ENCODE results near the gene C19orf81.

C19orf81 gene

GRCh38 chr19:50632151-50632835, 17.0 kb upstream of the C19orf81 start:
- H3K27ac ChIP-seq (ENCODE audit: low read depth, low read length, severe bottlenecking), result no peak overlapping the region
- WGBS, 2 experiments (ENCODE audit: insufficient coverage in 2 of 2), result 82 to 88% methylated on average over 18 of the region's 20 CpGs

GRCh38 chr19:50633359-50633758, 15.9 kb upstream of the C19orf81 start:
- peaks cover 31% of the 10 kb centered on the region for H3K9me3 ChIP-seq (ENCODE audit: control insufficient read depth, low read length)
- no peak overlapping the region for H3K4me3 ChIP-seq (ENCODE audit: extremely low read depth, insufficient read depth, low read length, poor library complexity, severe bottlenecking)
- 62 to 82% methylated on average over 1 to 2 of the region's 2 CpGs for WGBS, 2 experiments (ENCODE audit: insufficient coverage in 2 of 2)
- H3K27ac ChIP-seq (ENCODE audit: low read depth, low read length, severe bottlenecking), result no peak overlapping the region
- no peaks in the 10 kb centered on the region for H3K36me3 ChIP-seq (ENCODE audit: control insufficient read depth, insufficient read depth, low read length)
- H3K4me1 ChIP-seq (ENCODE audit: control insufficient read depth, insufficient read depth, low read length, poor library complexity, severe bottlenecking), result no peaks in the 10 kb centered on the region

More at GRCh38 chr19:50632151-50632835, 17.0 kb upstream of the C19orf81 start:
- Histone ChIP-seq H3K9me3 (ENCODE audit: control insufficient read depth, low read length) (peaks cover 31% of the 10 kb centered on the region), H3K36me3 (ENCODE audit: control insufficient read depth, insufficient read depth, low read length) (no peaks in the 10 kb centered on the region), H3K4me1 (ENCODE audit: control insufficient read depth, insufficient read depth, low read length, poor library complexity, severe bottlenecking) (no peaks in the 10 kb centered on the region), H3K4me3 (ENCODE audit: extremely low read depth, insufficient read depth, low read length, poor library complexity, severe bottlenecking) (no peak overlapping the region)

GRCh38 chr19:50633973-50634372, 15.3 kb upstream of the C19orf81 start:
- Histone ChIP-seq H3K9me3 (ENCODE audit: control insufficient read depth, low read length) (peaks cover 31% of the 10 kb centered on the region), H3K4me3 (ENCODE audit: extremely low read depth, insufficient read depth, low read length, poor library complexity, severe bottlenecking) (no peak overlapping the region), H3K4me1 (ENCODE audit: control insufficient read depth, insufficient read depth, low read length, poor library complexity, severe bottlenecking) (no peaks in the 10 kb centered on the region), H3K27ac (ENCODE audit: low read depth, low read length, severe bottlenecking) (no peak overlapping the region), H3K36me3 (ENCODE audit: control insufficient read depth, insufficient read depth, low read length) (no peaks in the 10 kb centered on the region)
- 100% methylated on average over 1 of the region's 2 CpGs; no CpG with 5 or more reads in 1 of the 2 experiments for whole genome bisulfite sequencing, 2 experiments (ENCODE audit: insufficient coverage in 2 of 2)

- no peaks in the 10 kb centered on the region for H3K36me3 ChIP-seq (ENCODE audit: control insufficient read depth, insufficient read depth, low read length)
- no peak overlapping the region for H3K4me3 ChIP-seq (ENCODE audit: extremely low read depth, insufficient read depth, low read length, poor library complexity, severe bottlenecking)
- no peak overlapping the region for H3K27ac ChIP-seq (ENCODE audit: low read depth, low read length, severe bottlenecking)
- H3K9me3 ChIP-seq (ENCODE audit: control insufficient read depth, low read length), result peaks cover 31% of the 10 kb centered on the region
- WGBS, 2 experiments (ENCODE audit: insufficient coverage in 2 of 2), result 69 to 79% methylated on average over 3 to 5 of the region's 5 CpGs
- H3K4me1 ChIP-seq (ENCODE audit: control insufficient read depth, insufficient read depth, low read length, poor library complexity, severe bottlenecking), result no peaks in the 10 kb centered on the region
Measured at GRCh38 chr19:50636317-50637085, 12.7 kb upstream of the C19orf81 start.

- WGBS, 2 experiments (ENCODE audit: insufficient coverage in 2 of 2), result 62 to 72% methylated on average over 10 of the region's 10 CpGs
- no peak overlapping the region for H3K27ac ChIP-seq (ENCODE audit: low read depth, low read length, severe bottlenecking)
Measured at GRCh38 chr19:50638600-50638999, 10.6 kb upstream of the C19orf81 start.

GRCh38 chr19:50639121-50640112, 9.8 kb upstream of the C19orf81 start, which contains the start of gene SYT3:
Gene SYT3, minus strand, starts transcription at chr19:50639881. Its CDS starts 2,470 bp downstream, at chr19:50637411.
- WGBS, 2 experiments (ENCODE audit: insufficient coverage in 2 of 2), result 48 to 52% methylated on average over 31 to 46 of the region's 76 CpGs
- H3K9me3 ChIP-seq (ENCODE audit: control insufficient read depth, low read length), result peaks cover 29% of the 10 kb centered on the region
- H3K4me3 ChIP-seq (ENCODE audit: extremely low read depth, insufficient read depth, low read length, poor library complexity, severe bottlenecking), result peak within 1 kb of the TSS; percentile 45
- H3K27ac ChIP-seq (ENCODE audit: low read depth, low read length, severe bottlenecking), result no peak within 1 kb of the TSS
- no peaks in the 10 kb centered on the region for H3K36me3 ChIP-seq (ENCODE audit: control insufficient read depth, insufficient read depth, low read length)
- H3K4me1 ChIP-seq (ENCODE audit: control insufficient read depth, insufficient read depth, low read length, poor library complexity, severe bottlenecking), result no peaks in the 10 kb centered on the region

More at GRCh38 chr19:50638600-50638999, 10.6 kb upstream of the C19orf81 start:
- Histone ChIP-seq H3K9me3 (ENCODE audit: control insufficient read depth, low read length) (peaks cover 31% of the 10 kb centered on the region), H3K36me3 (ENCODE audit: control insufficient read depth, insufficient read depth, low read length) (no peaks in the 10 kb centered on the region), H3K4me3 (ENCODE audit: extremely low read depth, insufficient read depth, low read length, poor library complexity, severe bottlenecking) (no peak overlapping the region), H3K4me1 (ENCODE audit: control insufficient read depth, insufficient read depth, low read length, poor library complexity, severe bottlenecking) (no peaks in the 10 kb centered on the region)

- Histone ChIP-seq H3K9me3 (ENCODE audit: control insufficient read depth, low read length) (peaks cover 37% of the 10 kb centered on the region), H3K4me3 (ENCODE audit: extremely low read depth, insufficient read depth, low read length, poor library complexity, severe bottlenecking) (no peak overlapping the region), H3K36me3 (ENCODE audit: control insufficient read depth, insufficient read depth, low read length) (no peaks in the 10 kb centered on the region), H3K27ac (ENCODE audit: low read depth, low read length, severe bottlenecking) (no peak overlapping the region), H3K4me1 (ENCODE audit: control insufficient read depth, insufficient read depth, low read length, poor library complexity, severe bottlenecking) (no peaks in the 10 kb centered on the region)
- 72% methylated on average over 2 of the region's 2 CpGs; no CpG with 5 or more reads in 1 of the 2 experiments for WGBS, 2 experiments (ENCODE audit: insufficient coverage in 2 of 2)
Measured at GRCh38 chr19:50640368-50640767, 8.9 kb upstream of the C19orf81 start.

GRCh38 chr19:50644315-50644915, 4.8 kb upstream of the C19orf81 start:
- Histone ChIP-seq H3K9me3 (ENCODE audit: control insufficient read depth, low read length) (peaks cover 30% of the 10 kb centered on the region), H3K4me3 (ENCODE audit: extremely low read depth, insufficient read depth, low read length, poor library complexity, severe bottlenecking) (no peak overlapping the region), H3K36me3 (ENCODE audit: control insufficient read depth, insufficient read depth, low read length) (no peaks in the 10 kb centered on the region), H3K4me1 (ENCODE audit: control insufficient read depth, insufficient read depth, low read length, poor library complexity, severe bottlenecking) (no peaks in the 10 kb centered on the region), H3K27ac (ENCODE audit: low read depth, low read length, severe bottlenecking) (no peak overlapping the region)
- WGBS, 2 experiments (ENCODE audit: insufficient coverage in 2 of 2), result 28 to 47% methylated on average over 1 of the region's 1 CpG

- H3K9me3 ChIP-seq (ENCODE audit: control insufficient read depth, low read length), result peaks cover 30% of the 10 kb centered on the region
- no peak overlapping the region for H3K27ac ChIP-seq (ENCODE audit: low read depth, low read length, severe bottlenecking)
- H3K4me1 ChIP-seq (ENCODE audit: control insufficient read depth, insufficient read depth, low read length, poor library complexity, severe bottlenecking), result no peaks in the 10 kb centered on the region
- H3K4me3 ChIP-seq (ENCODE audit: extremely low read depth, insufficient read depth, low read length, poor library complexity, severe bottlenecking), result no peak overlapping the region
- H3K36me3 ChIP-seq (ENCODE audit: control insufficient read depth, insufficient read depth, low read length), result no peaks in the 10 kb centered on the region
- 61 to 80% methylated on average over 6 of the region's 6 CpGs for WGBS, 2 experiments (ENCODE audit: insufficient coverage in 2 of 2)
Measured at GRCh38 chr19:50645107-50645506, 4.1 kb upstream of the C19orf81 start.
